Naive B cell (primary cell): ENCODE measurements around the gene REL. TPM values are rescaled to one million over a fixed set of nuclear protein-coding genes. Genes with fewer than 3 reads are reported as not detected.

Experiments used
- ATAC-seq, 2 donors: fragments of 150-1000 bp; cut with Tn5 transposase; 2 replicates each; pipeline ENCODE4 v1.10.0; 2021; ENCODE audit warnings: low read depth in 2 of 2, mild to moderate bottlenecking in 2 of 2, moderate library complexity in 2 of 2
- DNase-seq: peaks from one replicate; pipeline ENCODE4 v3.0.0; 2022
- H3K27ac Mint-ChIP-seq, 6 donors: one replicate each; pipeline ENCODE4 v1.8.0; 2020 to 2022; ENCODE audit warnings: mild to moderate bottlenecking in 6 of 6, mixed read lengths in 6 of 6, moderate library complexity in 5 of 6, inconsistent platforms in 2 of 6
- H3K27me3 Mint-ChIP-seq, 3 donors: one replicate each; pipeline ENCODE4 v1.8.0; 2021 to 2022; ENCODE audit warnings: mixed read lengths in 3 of 3, mild to moderate bottlenecking in 1 of 3
- H3K36me3 Mint-ChIP-seq, 2 donors: one replicate each; pipeline ENCODE4 v1.8.0; 2020 to 2022; ENCODE audit warnings: mixed read lengths in 2 of 2, inconsistent platforms in 1 of 2, mild to moderate bottlenecking in 1 of 2
- H3K4me1 Mint-ChIP-seq, 3 donors: one replicate each; pipeline ENCODE4 v1.8.0; 2020 to 2022; ENCODE audit warnings: mixed read lengths in 3 of 3, inconsistent platforms in 1 of 3, mild to moderate bottlenecking in 1 of 3, moderate library complexity in 1 of 3
- H3K4me3 Mint-ChIP-seq, 8 donors: one replicate each; pipeline ENCODE4 v1.8.0; 2020 to 2022; ENCODE audit warnings: mild to moderate bottlenecking in 8 of 8, mixed read lengths in 8 of 8, moderate library complexity in 8 of 8, inconsistent platforms in 2 of 8
- H3K9me3 Mint-ChIP-seq, 7 donors: one replicate each; pipeline ENCODE4 v1.8.0; 2020 to 2022; ENCODE audit warnings: mixed read lengths in 7 of 7, mild to moderate bottlenecking in 5 of 7, inconsistent platforms in 2 of 7, moderate library complexity in 1 of 7
- polyA plus RNA-seq, 6 donors: library from polyadenylated mRNA; unstranded; fragments of 300-500 nt; fragmentation: Illumina TruSeq; gene quantifications; one replicate each; pipeline ENCODE4 v1.2.3, GENCODE V29; 2021; ENCODE audit warnings: low read depth in 6 of 6

The REL gene
- 100 to 1,000 TPM in 3 of 6 donors, 10 to 100 TPM in 3; 30.1 to 125 (median 106) TPM for polyA plus RNA-seq

- Mint-ChIP-seq H3K4me3 (peak within 1 kb of the TSS; percentile 97 to 100 (median 98)), H3K9me3 (no peaks in the 10 kb centered on the region), H3K4me1 (peaks cover 30 to 53% (median 46%) of the 10 kb centered on the region in 3 donors), H3K27ac (peak within 1 kb of the TSS; percentile 98 to 100 (median 100)), H3K36me3 (peaks cover 9 to 14% of the 10 kb centered on the region in 2 donors), H3K27me3 (no peaks in the 10 kb centered on the region)
- ATAC-seq (peak; percentile 74), DNase-seq (peak; percentile 96)
Observed at GRCh38 chr2:60881047-60881932, at the start of gene REL. Gene REL, plus strand, starts transcription at chr2:60881574. Its CDS starts 267 bp downstream, at chr2:60881841.

DNA sequence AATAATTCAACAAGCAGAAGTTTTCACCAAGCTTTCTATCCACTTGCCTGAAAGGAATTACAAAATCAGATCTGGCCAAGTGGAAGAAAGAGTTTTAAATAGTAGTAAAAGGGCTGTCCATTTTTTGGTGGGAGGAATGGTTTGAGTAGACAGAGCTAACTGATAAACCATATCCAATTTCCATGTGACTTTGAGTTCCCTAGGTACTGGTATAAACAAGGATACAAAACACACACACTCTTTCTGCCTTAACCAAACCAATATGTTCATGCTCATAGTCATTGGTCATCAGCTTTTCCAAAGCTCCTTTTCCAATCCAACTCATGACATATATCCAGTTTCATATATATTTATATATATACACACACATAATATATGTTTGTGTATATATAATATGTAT lies 49.5 kb upstream of the REL start:
- Mint-ChIP-seq H3K27ac (peak overlapping the region in 1 of 6 donors; percentile 61), H3K27me3 (no peaks in the 10 kb centered on the region), H3K4me1 (peaks cover 56 to 66% (median 56%) of the 10 kb centered on the region in 3 donors), H3K9me3 (peaks cover 0 to 4% (median 0%) of the 10 kb centered on the region in 7 donors), H3K36me3 (peaks cover 0 to 7% of the 10 kb centered on the region in 2 donors), H3K4me3 (no peak overlapping the region)
- ATAC-seq (no peak), DNase-seq (no peak)

- Mint-ChIP-seq H3K4me3 (no peak overlapping the region), H3K4me1 (peaks cover 56 to 66% (median 56%) of the 10 kb centered on the region in 3 donors), H3K36me3 (peaks cover 0 to 7% of the 10 kb centered on the region in 2 donors), H3K27ac (peak overlapping the region in 5 of 6 donors; percentile 2 to 95 (median 28)), H3K27me3 (no peaks in the 10 kb centered on the region), H3K9me3 (peaks cover 0 to 4% (median 0%) of the 10 kb centered on the region in 7 donors)
- DNase-seq: no peak
- no peak for ATAC-seq
Observed at GRCh38 chr2:60832621-60833020, 48.8 kb upstream of the REL start.

- Mint-ChIP-seq H3K4me3 (peak overlapping the region in 6 of 8 donors; percentile 46 to 80 (median 71)), H3K27me3 (no peaks in the 10 kb centered on the region), H3K9me3 (peaks cover 0 to 4% (median 0%) of the 10 kb centered on the region in 7 donors), H3K36me3 (peaks cover 0 to 7% of the 10 kb centered on the region in 2 donors), H3K4me1 (peaks cover 67 to 78% (median 68%) of the 10 kb centered on the region in 3 donors), H3K27ac (peak overlapping the region; percentile 92 to 99 (median 96))
- ATAC-seq: peak; percentile 89 to 92
- DNase-seq: no peak
Observed at GRCh38 chr2:60834270-60834717, 47.1 kb upstream of the REL start.

- H3K27ac Mint-ChIP-seq: peak overlapping the region in 2 of 6 donors; percentile 17 to 22
- no peaks in the 10 kb centered on the region for H3K27me3 Mint-ChIP-seq
- peaks cover 0 to 4% (median 0%) of the 10 kb centered on the region in 7 donors for H3K9me3 Mint-ChIP-seq
- H3K4me1 Mint-ChIP-seq: peaks cover 69 to 90% (median 79%) of the 10 kb centered on the region in 3 donors
- ATAC-seq: no peak
- H3K4me3 Mint-ChIP-seq: peak overlapping the region in 1 of 8 donors; percentile 77
- DNase-seq: no peak
- no peaks in the 10 kb centered on the region for H3K36me3 Mint-ChIP-seq
Observed at GRCh38 chr2:60836491-60836890, 44.9 kb upstream of the REL start.

- Mint-ChIP-seq H3K4me1 (peaks cover 69 to 90% (median 80%) of the 10 kb centered on the region in 3 donors), H3K27ac (peak overlapping the region in 4 of 6 donors; percentile 31 to 97 (median 66)), H3K9me3 (peaks cover 0 to 4% (median 0%) of the 10 kb centered on the region in 7 donors), H3K4me3 (peak overlapping the region in 1 of 8 donors; percentile 38), H3K27me3 (no peaks in the 10 kb centered on the region), H3K36me3 (no peaks in the 10 kb centered on the region)
- ATAC-seq (no peak), DNase-seq (no peak)
Observed at GRCh38 chr2:60837123-60837522, 44.3 kb upstream of the REL start.

GRCh38 chr2:60838481-60838880 lies 42.9 kb upstream of the REL start:
- no peaks in the 10 kb centered on the region for H3K27me3 Mint-ChIP-seq
- H3K4me3 Mint-ChIP-seq: peak overlapping the region; percentile 10 to 88 (median 76)
- peak overlapping the region; percentile 95 to 98 (median 96) for H3K27ac Mint-ChIP-seq
- H3K4me1 Mint-ChIP-seq: peaks cover 71 to 93% (median 82%) of the 10 kb centered on the region in 3 donors
- ATAC-seq (no peak), DNase-seq (no peak)
- no peaks in the 10 kb centered on the region for H3K36me3 Mint-ChIP-seq
- peaks cover 0 to 4% (median 0%) of the 10 kb centered on the region in 7 donors for H3K9me3 Mint-ChIP-seq

GRCh38 chr2:60839126-60839813 lies 42.1 kb upstream of the REL start:
- H3K27me3 Mint-ChIP-seq: no peaks in the 10 kb centered on the region
- ATAC-seq (peak; percentile 22 to 26), DNase-seq (peak; percentile 39)
- H3K36me3 Mint-ChIP-seq: no peaks in the 10 kb centered on the region
- H3K27ac Mint-ChIP-seq: peak overlapping the region; percentile 95 to 98 (median 96)
- peaks cover 0 to 4% (median 0%) of the 10 kb centered on the region in 7 donors for H3K9me3 Mint-ChIP-seq
- peaks cover 71 to 93% (median 82%) of the 10 kb centered on the region in 3 donors for H3K4me1 Mint-ChIP-seq
- peak overlapping the region; percentile 28 to 88 (median 80) for H3K4me3 Mint-ChIP-seq

- H3K4me3 Mint-ChIP-seq: peak overlapping the region; percentile 46 to 89 (median 76)
- peak overlapping the region; percentile 85 to 99 (median 96) for H3K27ac Mint-ChIP-seq
- ATAC-seq: peak; percentile 89 to 91
- DNase-seq: peak; percentile 82
- H3K27me3 Mint-ChIP-seq: no peaks in the 10 kb centered on the region
- H3K36me3 Mint-ChIP-seq: peaks cover 3 to 7% of the 10 kb centered on the region in 2 donors
- peaks cover 0 to 3% (median 0%) of the 10 kb centered on the region in 7 donors for H3K9me3 Mint-ChIP-seq
- H3K4me1 Mint-ChIP-seq: peaks cover 66 to 92% (median 79%) of the 10 kb centered on the region in 3 donors
Observed at GRCh38 chr2:60840880-60841279, 40.5 kb upstream of the REL start.

GRCh38 chr2:60843006-60843405 lies 38.4 kb upstream of the REL start:
- no peaks in the 10 kb centered on the region for H3K27me3 Mint-ChIP-seq
- H3K4me3 Mint-ChIP-seq: peak overlapping the region in 6 of 8 donors; percentile 34 to 88 (median 64)
- ATAC-seq: no peak
- no peak for DNase-seq
- H3K36me3 Mint-ChIP-seq: peaks cover 4 to 19% of the 10 kb centered on the region in 2 donors
- H3K9me3 Mint-ChIP-seq: peaks cover 0 to 8% (median 0%) of the 10 kb centered on the region in 7 donors
- peaks cover 69 to 85% (median 78%) of the 10 kb centered on the region in 3 donors for H3K4me1 Mint-ChIP-seq
- peak overlapping the region in 5 of 6 donors; percentile 5 to 96 (median 73) for H3K27ac Mint-ChIP-seq

GRCh38 chr2:60844105-60844504 lies 37.3 kb upstream of the REL start:
- Mint-ChIP-seq H3K27me3 (no peaks in the 10 kb centered on the region), H3K4me1 (peaks cover 61 to 74% (median 68%) of the 10 kb centered on the region in 3 donors), H3K4me3 (peak overlapping the region in 2 of 8 donors; percentile 38 to 63), H3K36me3 (peaks cover 4 to 19% of the 10 kb centered on the region in 2 donors), H3K27ac (peak overlapping the region in 5 of 6 donors; percentile 25 to 87 (median 72)), H3K9me3 (peaks cover 0 to 8% (median 0%) of the 10 kb centered on the region in 7 donors)
- ATAC-seq: no peak
- no peak for DNase-seq

DNA sequence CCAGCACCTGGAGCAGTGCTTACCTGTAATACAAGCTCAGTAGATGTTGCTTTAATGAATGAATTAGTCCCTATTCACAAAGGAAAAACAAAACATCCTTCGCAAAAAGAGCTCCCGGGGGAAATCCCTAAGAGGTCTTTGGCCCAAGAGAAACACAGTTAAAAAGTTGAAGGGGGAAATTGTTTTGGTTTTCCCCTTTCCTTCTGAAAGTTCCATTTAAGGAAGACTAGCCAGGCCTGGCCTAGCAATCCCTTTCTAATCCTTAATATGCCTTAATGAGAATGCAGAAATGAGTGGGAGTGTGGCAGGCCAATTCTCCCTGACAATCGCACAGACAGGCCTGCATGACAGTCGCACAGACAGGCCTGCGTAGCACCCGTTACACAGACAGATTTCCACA lies 33.5 kb upstream of the REL start:
- peaks cover 50 to 59% (median 50%) of the 10 kb centered on the region in 3 donors for H3K4me1 Mint-ChIP-seq
- no peak for ATAC-seq
- peak overlapping the region in 1 of 6 donors; percentile 47 for H3K27ac Mint-ChIP-seq

DNA sequence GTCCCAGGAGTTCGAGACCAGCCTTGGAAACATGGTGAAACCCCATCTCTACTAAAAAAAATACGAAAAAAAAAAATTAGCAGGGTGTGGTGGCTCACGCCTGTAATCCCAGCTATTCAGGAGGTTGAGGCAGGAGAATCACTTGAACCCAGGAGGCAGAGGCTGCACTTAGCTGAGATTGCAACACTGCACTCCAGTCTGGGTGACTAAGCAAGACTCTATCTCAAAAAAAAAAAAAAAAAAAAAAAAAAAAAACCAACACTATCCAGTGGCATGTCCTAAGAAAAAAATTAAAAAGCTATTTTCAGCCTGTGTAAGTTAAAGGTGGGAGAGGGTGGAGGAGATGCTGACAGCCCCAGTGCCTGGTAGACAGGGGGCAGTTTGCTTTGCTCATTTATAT lies 32.2 kb upstream of the REL start:
- DNase-seq: no peak
- no peak for ATAC-seq
- Mint-ChIP-seq H3K36me3 (peaks cover 4 to 19% of the 10 kb centered on the region in 2 donors), H3K27ac (no peak overlapping the region), H3K4me3 (no peak overlapping the region), H3K27me3 (no peaks in the 10 kb centered on the region), H3K4me1 (peaks cover 46 to 57% (median 48%) of the 10 kb centered on the region in 3 donors), H3K9me3 (peaks cover 0 to 8% (median 2%) of the 10 kb centered on the region in 7 donors)

More for the DNA sequence above, 33.5 kb upstream of the REL start:
- peaks cover 0 to 8% (median 2%) of the 10 kb centered on the region in 7 donors for H3K9me3 Mint-ChIP-seq
- no peaks in the 10 kb centered on the region for H3K27me3 Mint-ChIP-seq
- no peak for DNase-seq
- H3K36me3 Mint-ChIP-seq: peaks cover 4 to 19% of the 10 kb centered on the region in 2 donors
- H3K4me3 Mint-ChIP-seq: no peak overlapping the region
